Measurements from ENCODE around the gene TMEM132E. TPM values are rescaled to one million over a fixed set of nuclear protein-coding genes. Genes with fewer than 3 reads are reported as not detected.

The TMEM132E gene
- total RNA-seq, 1 donor from 2014 or later, result not detected

DNA sequence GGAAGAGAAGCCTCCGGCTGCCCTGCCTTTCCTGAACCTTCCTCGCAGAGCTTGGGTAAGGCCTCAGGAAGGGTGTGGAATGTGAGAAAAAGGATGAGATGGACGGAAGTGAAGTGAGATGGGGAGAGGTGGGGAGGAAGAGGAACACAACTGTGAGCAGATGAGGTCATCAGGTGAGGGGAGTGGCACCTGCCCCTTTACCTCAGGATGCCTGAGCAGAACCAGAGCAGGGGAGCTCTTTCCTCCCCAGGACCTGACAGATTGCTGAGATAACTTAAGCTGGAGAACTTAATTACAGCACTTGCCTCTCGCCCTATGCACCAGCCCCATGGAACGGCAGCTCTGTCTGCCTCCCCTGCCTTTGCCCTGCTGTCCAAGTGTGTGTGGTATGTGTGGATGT lies 29.8 kb downstream of the TMEM132E start:
- Histone ChIP-seq H3K9me3 (no peaks in the 10 kb centered on the region), H3K4me3 (no peak overlapping the region), H3K27ac (no peak overlapping the region), H3K27me3 (no peaks in the 10 kb centered on the region), H3K4me1 (no peaks in the 10 kb centered on the region), H3K36me3 (no peaks in the 10 kb centered on the region)
- DNase-seq (ENCODE audit: extremely low spot score in 2 of 2), result no peak
- intact Hi-C loops (cut with DNase I), result no loop called here
- TF ChIP-seq, protein P1, sequence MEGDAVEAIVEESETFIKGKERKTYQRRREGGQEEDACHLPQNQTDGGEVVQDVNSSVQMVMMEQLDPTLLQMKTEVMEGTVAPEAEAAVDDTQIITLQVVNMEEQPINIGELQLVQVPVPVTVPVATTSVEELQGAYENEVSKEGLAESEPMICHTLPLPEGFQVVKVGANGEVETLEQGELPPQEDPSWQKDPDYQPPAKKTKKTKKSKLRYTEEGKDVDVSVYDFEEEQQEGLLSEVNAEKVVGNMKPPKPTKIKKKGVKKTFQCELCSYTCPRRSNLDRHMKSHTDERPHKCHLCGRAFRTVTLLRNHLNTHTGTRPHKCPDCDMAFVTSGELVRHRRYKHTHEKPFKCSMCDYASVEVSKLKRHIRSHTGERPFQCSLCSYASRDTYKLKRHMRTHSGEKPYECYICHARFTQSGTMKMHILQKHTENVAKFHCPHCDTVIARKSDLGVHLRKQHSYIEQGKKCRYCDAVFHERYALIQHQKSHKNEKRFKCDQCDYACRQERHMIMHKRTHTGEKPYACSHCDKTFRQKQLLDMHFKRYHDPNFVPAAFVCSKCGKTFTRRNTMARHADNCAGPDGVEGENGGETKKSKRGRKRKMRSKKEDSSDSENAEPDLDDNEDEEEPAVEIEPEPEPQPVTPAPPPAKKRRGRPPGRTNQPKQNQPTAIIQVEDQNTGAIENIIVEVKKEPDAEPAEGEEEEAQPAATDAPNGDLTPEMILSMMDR (IDR thresholded peaks at IDR 0.05), result no peak
- TF ChIP-seq POLR2AphosphoS5 (IDR thresholded peaks at IDR 0.05; ENCODE audit: insufficient read depth in 1 of 2, low read depth in 1 of 2), result no peak
- no peak for TF ChIP-seq POLR2A (IDR thresholded peaks at IDR 0.05)

DNA sequence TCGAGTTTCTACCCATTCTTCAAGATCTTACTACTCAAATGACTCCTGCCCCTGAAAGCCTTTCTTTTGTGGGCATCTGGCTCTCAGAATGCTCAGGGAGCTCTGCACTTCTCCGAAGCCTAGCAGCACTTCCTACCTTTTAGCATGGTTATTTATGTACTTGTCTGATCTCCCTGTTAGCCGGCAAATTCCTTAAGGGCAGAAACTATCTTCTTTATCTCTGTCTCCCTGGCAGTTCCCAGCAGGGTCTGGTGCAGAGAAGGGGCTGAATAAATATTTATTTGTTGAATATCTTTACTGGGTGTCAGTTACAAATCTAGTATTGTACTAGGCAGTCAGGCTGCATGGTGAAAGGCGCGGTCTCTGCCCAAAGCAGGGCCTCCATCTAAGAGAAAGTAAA lies 30.7 kb downstream of the TMEM132E start:
- TF ChIP-seq, protein P1 (IDR thresholded peaks at IDR 0.05), result no peak
- TF ChIP-seq POLR2A (IDR thresholded peaks at IDR 0.05), result no peak
- TF ChIP-seq POLR2AphosphoS5 (IDR thresholded peaks at IDR 0.05; ENCODE audit: insufficient read depth in 1 of 2, low read depth in 1 of 2), result no peak
- Histone ChIP-seq H3K9me3 (no peaks in the 10 kb centered on the region), H3K27me3 (no peaks in the 10 kb centered on the region), H3K4me3 (no peak overlapping the region), H3K4me1 (no peaks in the 10 kb centered on the region), H3K27ac (no peak overlapping the region), H3K36me3 (no peaks in the 10 kb centered on the region)
- intact Hi-C loops (cut with DNase I), result no loop called here
- no peak for DNase-seq (ENCODE audit: extremely low spot score in 2 of 2)

DNA sequence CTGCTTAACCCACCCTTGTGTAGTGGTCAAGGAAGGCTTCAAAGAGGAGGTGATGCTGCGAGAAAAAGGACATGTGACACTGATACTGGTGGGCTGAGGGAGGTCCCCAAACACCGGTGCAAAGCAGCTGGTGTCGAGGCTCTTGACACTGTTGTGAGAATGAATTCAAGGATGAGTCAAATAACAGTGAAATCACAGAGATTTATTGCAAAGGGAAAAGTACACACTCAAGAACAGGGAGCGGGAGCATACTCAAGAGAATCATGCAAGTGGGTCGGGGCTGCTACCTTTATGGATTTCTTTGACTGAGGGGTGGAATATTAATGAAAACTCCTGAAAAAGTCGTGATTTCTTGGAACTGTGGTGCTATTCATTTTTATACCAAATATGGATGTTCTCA lies 31.1 kb downstream of the TMEM132E start:
- Histone ChIP-seq H3K9me3 (no peaks in the 10 kb centered on the region), H3K4me3 (no peak overlapping the region), H3K4me1 (no peaks in the 10 kb centered on the region), H3K27me3 (no peaks in the 10 kb centered on the region), H3K27ac (no peak overlapping the region), H3K36me3 (no peaks in the 10 kb centered on the region)
- TF ChIP-seq POLR2AphosphoS5 (IDR thresholded peaks at IDR 0.05; ENCODE audit: insufficient read depth in 1 of 2, low read depth in 1 of 2) (no peak), POLR2A (IDR thresholded peaks at IDR 0.05) (no peak)
- TF ChIP-seq, protein P1 (IDR thresholded peaks at IDR 0.05), result no peak
- no peak for DNase-seq (ENCODE audit: extremely low spot score in 2 of 2)
- intact Hi-C loops (cut with DNase I), result no loop called here

DNA sequence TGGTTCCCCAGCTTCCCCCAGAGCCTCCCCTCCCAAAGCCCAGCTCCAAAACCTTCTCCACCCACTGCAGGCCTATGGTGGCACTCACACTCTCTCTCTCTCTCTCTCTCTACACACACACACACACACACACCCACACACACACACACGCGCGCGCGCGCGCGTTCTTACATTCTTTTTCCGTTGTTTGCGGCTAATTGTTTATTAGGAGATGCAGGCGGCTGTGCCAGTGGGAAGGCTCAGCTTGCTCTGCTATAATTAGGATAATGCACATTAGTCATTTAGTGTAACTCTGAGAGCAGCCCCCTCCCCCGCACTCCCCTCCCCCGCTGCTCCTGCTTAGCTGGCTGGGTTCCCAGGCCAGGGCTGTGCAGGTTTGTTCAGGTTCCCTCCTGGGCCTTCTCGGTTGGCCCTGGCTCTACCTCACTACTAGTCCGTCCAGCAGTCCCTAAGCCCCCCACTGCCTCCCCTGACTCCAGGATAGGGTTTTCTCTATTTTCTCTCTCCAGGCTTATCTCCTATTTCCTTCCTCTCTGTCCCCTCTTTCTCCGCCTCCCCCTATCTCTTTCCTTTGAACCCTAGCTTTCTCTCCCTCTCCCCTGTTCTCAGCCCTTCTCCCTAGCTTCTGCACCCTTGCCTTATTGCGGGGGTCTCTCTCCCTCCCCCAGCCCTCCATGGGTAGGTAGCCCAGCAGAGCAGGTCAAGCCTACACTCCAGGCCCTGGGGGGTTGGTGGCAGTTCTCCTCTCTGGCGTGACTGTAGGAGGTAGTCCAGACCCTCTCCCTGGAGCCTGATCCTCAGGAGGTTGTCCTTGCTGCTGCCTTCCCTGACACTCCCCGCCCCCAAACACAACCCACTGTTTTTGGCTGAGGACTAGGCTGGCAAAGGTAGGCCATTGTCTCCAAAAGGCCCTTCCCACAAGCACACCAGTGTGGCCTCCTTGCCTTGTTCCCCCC lies 34.0 kb downstream of the TMEM132E start:
- no peak overlapping the region for H3K4me3 ChIP-seq
- H3K4me1 ChIP-seq, result peaks cover 11% of the 10 kb centered on the region
- H3K27ac ChIP-seq, result no peak overlapping the region
- H3K9me3 ChIP-seq, result no peaks in the 10 kb centered on the region
- H3K36me3 ChIP-seq, result no peaks in the 10 kb centered on the region
- intact Hi-C loops (cut with DNase I), result no loop called here
- no peaks in the 10 kb centered on the region for H3K27me3 ChIP-seq
- TF ChIP-seq POLR2AphosphoS5 (IDR thresholded peaks at IDR 0.05; ENCODE audit: insufficient read depth in 1 of 2, low read depth in 1 of 2), result no peak
- DNase-seq (ENCODE audit: extremely low spot score in 2 of 2), result no peak

DNA sequence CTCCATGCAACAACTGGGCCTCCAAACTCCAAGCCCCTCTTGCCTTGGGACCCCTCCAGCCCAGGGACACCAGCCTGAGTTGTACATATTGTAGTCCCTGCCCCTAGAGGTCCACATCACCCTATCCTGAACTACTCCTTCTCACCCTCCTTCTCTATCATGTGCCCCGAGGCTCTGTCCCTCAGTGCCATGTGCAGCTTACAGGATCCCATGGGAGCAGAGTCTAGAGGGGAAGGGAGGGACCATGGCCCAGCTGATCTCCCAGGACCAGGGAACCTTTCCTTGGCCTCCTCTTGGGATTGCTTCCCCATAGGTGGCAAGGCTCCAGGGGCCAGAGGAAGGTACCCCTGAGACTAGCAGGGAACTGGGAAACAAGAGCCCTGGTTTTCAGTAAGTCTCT lies 35.3 kb downstream of the TMEM132E start:
- TF ChIP-seq, protein P1 (IDR thresholded peaks at IDR 0.05), result no peak
- TF ChIP-seq POLR2AphosphoS5 (IDR thresholded peaks at IDR 0.05; ENCODE audit: insufficient read depth in 1 of 2, low read depth in 1 of 2) (no peak), POLR2A (IDR thresholded peaks at IDR 0.05) (no peak)
- no peaks in the 10 kb centered on the region for H3K27me3 ChIP-seq
- no peak overlapping the region for H3K4me3 ChIP-seq
- peaks cover 11% of the 10 kb centered on the region for H3K4me1 ChIP-seq
- no peaks in the 10 kb centered on the region for H3K9me3 ChIP-seq
- intact Hi-C loops (cut with DNase I), result no loop called here
- no peaks in the 10 kb centered on the region for H3K36me3 ChIP-seq
- no peak overlapping the region for H3K27ac ChIP-seq
- DNase-seq (ENCODE audit: extremely low spot score in 2 of 2), result no peak

Measured in vagina (tissue), 2 donors.